ENCODE results near the gene SINHCAF.
"Not testable (repeated sequence)": the region's sequence is repeated elsewhere in the genome, so short reads cannot be mapped to it uniquely, and the experiment has no call there.

SINHCAF gene, protein sequence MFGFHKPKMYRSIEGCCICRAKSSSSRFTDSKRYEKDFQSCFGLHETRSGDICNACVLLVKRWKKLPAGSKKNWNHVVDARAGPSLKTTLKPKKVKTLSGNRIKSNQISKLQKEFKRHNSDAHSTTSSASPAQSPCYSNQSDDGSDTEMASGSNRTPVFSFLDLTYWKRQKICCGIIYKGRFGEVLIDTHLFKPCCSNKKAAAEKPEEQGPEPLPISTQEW

DNA sequence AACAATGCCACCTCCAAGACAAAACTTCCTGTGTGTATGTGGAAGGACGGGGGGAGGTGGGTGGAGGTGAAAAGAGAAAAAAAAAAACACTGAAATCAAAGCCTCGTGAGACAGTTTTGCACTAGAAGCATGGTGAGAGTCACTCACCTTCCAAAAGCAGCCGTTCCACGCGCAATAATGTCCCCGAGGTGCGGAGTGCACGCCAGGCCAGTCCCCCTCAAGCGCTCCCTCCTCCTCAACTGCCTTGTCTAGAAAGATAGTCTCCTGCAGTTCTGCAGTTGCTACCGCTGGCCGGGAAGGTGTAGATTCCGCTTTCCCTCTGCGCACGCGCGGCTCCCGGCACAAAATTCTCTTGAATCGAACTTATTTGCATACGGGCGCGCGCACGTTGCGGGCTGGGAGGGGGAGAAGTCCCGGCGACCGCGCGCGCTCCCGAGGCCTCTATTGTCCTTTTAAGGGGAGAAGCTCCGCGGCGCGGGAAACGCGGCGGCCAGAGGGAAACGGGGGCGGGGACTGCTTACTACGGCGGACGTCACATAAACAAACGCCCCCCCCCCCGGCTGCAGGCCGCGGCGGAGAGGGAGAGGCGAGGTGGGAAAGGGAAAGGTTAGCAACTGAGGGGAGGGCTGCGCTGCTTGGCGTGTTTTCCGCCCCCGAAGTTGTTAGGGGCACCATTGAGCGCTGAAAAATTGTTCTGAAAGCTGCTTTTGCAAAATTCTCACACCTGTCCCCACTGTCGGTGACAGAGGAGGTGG lies at the start of gene SINHCAF:
Gene SINHCAF, minus strand, starts transcription at position 274 of the 755 bp plus-strand sequence. CDS start 27,946 bp downstream, outside the sequence.
- DNase-seq = peak; percentile 99

DNA sequence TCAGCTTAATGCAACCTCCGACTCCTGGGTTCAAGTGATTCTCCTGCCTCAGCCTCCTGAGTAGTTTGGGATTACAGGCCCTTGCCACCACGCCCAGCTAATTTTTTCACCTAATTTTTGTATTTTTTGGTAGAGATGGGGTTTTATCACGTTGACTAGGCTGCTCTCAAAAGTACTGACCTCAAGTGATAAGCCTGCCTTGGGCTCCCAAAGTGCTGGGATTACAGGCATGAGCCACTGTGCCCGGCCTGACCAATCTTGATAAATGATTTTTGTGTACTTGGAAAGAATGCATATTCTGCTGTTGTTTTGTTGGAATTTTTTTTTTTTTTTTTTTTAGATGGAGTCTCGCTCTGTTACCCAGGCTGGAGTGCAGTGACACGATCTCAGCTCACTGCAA lies 49.5 kb upstream of the SINHCAF start:
- not testable (repeated sequence) for DNase-seq

DNA sequence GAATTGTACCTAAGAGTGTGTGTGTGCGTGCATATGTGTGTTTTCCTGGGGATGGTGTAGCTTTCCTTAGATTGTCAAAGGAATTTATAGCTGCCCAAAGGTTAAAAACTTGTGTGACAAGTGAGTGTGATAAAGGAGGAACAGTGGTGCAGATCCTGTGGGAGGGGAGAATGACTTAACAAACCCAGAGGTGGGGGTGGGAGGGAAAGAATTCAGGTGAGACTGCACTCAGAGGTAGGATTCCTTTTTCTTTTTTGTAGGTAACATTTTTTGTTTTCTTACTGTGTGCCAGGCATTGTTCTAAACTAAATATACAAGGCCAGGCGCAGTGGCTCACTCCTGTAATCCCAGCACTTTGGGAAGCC lies 45.3 kb upstream of the SINHCAF start:
- DNase-seq = no peak

DNA sequence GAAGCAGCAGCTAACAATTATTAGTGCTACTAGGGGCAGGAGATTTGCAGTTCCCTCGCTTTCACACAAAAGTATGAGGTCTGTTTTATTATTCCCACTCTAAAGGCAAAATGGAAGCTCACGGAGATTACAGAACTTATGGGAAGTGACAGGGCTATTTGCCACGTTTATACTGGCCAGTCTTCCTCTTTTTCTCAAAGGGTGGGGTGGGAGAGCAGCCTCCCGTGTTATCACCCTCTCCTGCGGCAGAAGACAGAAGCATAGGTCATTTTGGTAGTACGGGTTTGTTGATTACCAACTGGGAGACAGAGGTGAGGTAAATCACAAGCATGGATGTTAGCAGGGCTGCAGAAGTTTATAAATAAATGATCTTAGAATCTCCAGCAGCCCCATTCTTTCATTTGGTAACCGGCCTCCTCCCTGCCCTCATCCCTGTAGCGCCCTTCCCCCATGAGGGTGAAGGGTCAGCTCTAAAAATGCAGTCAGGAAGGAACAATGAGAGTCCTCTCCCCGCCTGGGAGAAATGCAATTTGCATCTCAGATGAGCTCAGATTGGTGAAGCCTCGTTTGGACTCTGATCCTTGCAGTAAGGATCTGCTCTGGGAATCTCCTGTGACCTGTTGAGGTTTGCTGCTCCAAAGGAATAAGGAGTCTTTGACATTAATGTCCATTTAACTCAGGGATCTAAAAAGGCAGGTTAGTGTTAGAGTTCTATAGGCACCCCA lies 44.7 kb upstream of the SINHCAF start:
- no peak for DNase-seq

DNA sequence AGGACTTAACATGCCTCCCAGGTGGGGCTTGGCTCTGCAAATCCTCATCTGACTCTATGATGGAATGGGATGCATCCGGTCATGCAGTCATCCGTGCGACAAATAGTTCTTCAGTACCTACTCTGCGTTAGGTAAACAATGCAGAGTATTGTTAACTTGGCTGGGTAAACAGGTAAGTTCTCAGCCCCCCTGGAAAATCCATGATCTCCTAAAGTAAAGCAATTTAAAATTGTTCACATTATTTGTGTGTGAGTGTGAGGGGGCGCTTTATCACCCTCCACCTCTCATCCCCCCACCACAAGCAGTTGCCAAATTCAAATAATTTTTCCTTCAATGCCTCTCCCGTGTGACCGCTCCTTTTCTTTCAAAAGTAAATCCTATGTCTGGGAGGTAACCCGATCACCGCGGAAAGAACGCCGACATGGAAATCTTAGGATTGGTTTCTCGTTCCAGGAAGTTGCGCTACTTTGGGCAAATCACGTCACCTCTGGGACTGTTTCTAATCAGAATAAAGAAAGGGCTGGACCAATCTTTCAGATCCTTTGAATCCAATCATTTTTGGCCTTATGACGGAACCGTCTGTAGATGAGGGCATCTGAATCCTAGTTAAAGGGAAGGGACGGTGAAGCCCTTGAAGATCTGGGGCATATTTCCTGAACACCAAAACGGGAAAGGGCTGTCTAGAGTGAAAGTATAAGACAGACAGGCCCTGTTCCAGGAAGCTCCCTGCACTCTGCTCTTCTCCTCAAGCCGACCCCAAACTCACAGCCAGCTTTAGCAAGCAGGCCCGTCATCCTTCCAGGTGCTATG lies 44.0 kb upstream of the SINHCAF start:
- DNase-seq = no peak

DNA sequence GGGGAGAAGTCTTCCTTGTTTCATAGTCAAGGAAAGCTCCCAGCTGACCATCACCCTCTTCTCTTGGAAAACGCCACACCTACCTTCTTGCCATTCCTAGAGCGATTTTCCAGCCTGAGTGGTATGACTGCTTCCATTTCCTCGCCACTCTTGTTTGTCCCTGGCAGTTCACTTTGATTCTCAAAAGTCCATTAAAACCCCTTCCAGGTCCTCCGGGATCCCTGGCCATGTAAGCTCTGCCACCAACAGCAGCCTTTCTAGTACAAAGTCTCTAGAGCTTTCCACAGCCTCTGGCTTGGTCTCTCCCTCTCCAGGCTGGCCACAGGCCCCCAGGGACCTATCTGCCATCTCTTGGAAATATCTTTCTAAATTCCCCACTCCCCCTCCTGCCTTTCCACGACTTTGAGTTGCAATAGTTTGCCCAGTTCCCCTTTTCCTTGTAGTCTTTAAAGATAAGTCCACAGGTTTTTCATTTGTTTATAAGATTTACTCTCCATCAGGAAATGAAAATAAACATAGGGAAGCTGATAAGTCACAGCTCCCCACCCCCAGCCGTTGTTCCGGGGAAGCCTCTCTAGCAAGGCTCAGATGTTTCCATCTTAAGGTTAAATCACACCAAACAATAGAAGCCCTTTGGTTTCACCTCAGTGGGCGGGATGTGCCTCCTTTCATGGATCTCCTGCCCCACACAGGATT lies 42.9 kb upstream of the SINHCAF start:
- DNase-seq = no peak

DNA sequence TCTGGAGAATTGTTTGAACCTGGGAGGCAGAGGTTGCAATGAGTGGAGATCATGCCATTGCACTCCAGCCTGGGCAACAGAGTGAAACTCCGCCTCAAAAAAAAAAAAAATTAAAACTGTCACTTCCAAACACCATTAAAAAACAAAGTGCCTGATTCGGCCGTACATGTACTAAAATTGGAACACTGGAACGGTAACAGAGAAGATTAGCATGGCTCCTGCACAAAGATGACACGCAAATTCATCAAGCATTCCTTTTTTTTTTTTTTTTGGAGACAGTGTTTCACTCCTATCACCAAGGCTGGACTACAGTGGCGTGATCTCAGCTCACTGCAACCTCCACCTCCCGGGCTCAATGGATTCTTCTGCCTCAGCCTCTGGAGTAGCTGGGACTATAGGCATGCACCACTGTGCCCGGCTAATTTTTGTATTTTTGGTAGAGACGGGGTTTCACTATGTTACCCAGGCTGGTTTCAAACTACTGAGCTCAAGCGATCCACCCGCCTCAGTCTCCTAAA lies 40.2 kb upstream of the SINHCAF start:
- DNase-seq = no peak

DNA sequence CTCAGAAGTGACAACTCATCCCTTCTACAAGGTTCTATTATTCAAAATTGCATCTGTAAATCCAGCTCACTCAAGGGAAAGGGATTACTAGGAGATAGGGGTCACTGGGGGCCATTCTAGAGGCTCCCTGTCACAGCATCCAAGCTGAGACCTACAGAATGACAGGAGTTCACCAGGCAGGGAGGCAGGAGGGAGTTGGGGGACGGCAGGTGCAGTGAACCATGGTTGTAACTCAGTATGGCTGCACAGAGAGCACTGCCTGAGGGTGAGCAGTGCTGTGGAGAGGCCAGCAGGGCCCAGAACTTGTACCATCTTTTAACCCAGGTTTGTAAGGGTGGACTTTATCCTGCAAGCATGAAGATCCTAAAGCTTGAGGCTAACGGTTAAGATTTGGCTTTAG lies 37.9 kb upstream of the SINHCAF start:
- no peak for DNase-seq

DNA sequence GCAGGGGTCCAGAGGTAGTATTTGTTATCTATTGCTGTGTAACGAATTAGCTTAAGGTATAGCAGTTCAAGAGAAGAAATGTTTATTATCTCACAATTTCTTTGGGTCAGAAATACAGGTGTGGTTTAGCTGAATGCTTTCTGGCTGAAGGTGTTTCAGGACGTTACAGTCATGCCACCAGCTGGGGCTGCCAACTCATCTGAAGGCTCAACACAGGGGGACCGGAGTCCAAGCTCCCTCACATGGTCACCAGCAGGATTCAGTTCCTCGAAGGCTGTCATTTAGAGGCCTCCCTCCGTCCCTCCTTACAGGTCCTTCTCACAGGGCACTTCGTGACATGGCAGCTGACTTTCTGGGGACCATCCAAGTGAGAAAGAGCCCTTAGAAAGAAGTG lies 37.5 kb upstream of the SINHCAF start:
- no peak for DNase-seq

DNA sequence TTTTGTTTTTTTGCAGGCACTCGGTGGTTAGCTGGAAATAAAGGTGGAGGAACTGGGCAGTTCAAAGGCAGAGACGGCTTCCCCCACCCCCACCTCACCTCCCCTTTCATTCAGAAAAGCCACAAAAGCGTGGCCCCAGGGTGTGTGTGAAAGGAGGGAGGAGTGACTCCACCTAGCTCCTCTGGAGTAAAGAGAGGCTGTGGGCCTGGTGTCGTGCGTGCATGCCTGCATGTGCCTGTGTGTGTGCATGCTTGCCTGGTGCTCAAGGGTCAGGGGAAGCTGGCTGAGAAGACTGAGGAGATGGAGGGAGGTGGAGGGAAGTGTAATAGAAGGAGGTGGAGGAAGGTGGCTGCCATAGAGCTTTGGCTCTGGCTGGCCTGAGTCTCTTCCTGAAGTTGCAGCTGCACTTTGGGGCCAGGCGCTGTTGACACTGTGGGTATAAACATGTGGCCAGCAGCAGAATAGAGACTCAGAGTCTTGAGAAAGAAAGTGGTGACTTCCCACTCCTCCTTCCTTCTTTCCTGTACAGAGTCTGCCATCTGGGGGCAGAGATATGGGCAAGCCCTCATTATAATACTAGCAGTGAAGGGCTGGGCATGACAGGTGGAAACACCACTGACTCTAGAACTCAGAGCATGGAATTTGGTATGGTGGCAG lies 36.9 kb upstream of the SINHCAF start:
- peak; percentile 17 for DNase-seq

DNA sequence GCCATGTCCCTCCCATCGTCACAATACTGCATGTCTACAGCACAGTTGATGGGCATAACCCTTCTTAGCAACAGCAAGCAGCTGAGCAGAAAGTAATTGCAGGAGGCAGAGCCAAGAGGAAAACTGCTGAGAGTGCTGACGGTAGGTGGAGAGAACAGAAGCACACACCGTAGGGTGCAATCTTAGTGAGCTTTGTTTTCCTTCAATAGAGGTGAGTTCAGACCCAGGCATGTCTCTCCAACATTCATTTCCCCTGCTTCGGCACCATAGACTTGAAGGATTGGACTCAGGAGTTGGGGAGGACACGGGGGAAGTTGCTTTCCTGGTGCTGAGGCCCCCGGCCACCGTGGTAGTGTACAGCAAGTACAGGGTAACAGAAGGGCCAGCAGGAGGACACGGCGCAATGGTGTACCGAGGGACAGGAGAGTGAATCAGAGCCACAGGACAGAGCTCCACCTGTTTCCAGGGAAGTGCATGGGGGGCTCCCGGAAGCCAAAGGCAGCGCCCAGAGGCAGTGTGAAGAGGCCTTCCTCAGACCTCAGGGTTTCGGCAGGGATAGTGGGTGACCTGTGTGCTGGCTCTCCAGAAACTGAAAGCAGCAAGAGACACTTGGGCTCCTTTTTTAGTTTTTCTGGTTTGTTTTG lies 36.3 kb upstream of the SINHCAF start:
- DNase-seq = peak; percentile 84

DNA sequence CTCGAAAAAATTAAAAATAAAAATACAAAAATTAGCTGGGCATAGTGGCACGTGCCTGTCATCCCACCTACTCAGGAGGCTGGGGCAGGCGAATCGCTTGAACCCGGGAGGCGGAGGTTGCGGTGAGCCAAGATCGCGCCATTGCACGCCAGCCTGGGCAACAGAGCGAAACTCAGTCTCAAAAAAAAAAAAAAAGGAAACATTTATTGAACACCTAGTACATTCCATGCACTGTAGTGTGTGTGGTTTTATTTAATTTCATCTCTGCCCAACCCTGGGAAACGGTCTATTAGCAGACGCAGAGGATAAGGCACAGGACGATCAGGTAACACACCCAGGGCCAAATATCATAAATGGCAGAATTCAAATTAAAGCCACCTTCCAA lies 35.8 kb upstream of the SINHCAF start:
- no peak for DNase-seq

DNA sequence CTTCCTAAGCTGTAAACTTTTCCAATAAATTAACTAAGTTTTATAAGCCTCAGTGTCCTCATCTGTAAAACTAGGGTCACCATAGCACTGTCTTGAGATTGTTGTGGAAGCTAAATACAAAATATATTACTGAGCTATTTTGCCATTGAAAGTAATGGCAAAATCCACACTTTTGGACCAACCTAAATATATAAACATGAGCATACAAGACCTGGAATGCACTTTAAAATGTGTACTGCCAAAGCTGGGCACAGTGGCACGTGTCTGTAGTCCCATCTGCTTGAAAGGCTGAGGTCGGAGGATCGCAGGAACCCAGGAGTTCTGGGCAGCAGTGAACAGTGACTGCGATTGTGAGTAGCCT lies 29.8 kb upstream of the SINHCAF start:
- DNase-seq = no peak

DNA sequence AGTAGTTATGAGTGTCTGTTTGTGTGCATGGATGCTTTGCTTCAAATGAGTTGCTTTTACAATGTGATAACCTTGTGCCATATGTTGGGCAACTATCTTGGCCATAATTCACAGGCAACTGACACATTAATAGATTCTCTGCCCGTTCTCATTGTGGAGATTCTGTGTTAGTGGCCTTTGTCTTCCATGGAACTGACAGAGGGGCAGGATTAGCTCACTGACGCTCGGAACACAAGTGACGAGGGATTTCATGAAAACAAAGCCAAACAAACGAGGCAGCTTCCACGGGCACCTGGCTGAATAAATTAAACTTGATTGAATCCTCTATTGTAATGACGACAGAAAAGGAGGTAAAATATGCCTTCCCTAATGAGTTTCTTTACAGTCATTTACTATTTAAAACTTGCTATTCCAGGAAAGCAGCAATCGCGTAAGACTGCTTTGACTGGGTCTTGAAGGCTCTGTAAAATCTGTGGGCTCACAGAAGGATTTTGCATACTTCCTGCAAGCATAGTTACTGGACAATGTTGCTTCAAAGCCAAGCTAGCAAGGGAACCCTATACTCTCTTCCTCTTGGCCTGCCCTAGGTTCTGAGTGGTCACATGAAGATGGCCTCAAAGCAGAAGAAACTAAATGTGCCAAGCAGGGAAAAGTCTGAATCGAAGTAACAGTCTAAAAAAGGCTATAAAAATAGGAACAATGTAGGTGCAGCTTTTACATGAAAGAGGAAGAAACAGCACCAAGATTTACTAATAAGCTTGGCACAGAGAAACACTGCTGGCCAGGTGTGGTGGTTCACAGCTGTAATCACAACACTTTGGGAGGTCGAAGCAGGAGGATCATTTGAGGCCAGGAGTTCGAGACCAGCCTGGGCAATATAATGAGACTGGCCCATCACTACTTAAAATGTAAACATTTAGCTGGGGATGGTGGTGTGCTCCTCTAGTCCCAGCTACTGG lies 28.1 kb upstream of the SINHCAF start:
- DNase-seq = peak; percentile 88

DNA sequence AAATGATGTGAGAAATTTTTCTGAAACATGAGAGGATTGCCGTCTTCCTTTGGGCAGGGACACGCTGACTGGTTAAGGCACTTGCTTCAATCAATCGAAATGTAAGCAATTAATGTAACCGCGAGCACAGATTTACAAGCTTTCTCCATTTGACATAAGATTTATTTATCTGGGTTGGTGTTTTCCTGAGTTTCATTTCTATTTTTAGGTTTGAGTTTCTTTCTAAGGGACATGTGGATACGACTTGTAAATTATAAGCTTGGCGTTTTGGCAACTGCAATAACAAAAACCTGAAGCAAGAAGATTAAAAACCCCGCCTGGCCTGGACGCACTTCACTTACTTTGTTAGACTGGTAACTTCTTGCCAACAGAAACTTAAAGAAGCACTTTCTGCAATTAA lies 20.3 kb upstream of the SINHCAF start:
- DNase-seq = no peak

DNA sequence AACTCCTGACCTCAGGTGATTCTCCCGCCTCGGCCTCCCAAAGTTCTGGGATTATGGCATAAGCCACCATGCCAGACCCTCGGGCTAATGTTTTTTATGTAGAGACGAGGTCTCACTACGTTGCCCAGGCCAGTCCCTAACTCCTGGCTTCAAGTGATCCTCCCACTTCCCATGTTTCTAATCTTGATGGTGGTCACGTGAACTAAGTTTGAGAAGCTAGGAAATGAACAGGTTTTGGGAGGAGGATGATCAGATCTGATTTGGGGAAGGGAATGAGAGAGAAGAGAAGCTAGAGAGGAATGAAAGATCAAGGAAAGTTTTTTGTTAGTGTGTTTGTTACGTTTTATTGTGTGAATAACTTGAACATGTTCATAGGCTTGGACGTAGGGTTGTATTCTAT lies 17.2 kb upstream of the SINHCAF start:
- DNase-seq = no peak

DNA sequence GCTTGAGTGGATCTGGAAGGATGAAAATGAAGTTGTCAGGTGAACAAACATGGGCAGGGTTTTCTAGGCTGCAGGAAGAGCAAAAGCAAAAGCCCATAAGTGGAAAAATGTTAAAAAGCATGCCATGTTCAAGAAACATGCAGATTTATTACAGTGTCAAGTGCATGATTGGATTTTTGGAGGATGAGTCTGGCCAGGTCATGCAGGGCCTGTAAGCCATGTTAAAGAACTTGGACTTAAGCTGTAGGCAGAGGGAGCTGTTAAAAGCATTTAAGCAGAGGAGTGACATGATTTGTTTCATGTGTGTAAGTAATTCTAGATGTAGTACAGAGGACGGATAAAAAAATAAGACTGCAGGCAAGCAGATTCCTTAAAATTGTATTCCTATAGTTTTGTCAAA lies 16.3 kb upstream of the SINHCAF start:
- DNase-seq = no peak

DNA sequence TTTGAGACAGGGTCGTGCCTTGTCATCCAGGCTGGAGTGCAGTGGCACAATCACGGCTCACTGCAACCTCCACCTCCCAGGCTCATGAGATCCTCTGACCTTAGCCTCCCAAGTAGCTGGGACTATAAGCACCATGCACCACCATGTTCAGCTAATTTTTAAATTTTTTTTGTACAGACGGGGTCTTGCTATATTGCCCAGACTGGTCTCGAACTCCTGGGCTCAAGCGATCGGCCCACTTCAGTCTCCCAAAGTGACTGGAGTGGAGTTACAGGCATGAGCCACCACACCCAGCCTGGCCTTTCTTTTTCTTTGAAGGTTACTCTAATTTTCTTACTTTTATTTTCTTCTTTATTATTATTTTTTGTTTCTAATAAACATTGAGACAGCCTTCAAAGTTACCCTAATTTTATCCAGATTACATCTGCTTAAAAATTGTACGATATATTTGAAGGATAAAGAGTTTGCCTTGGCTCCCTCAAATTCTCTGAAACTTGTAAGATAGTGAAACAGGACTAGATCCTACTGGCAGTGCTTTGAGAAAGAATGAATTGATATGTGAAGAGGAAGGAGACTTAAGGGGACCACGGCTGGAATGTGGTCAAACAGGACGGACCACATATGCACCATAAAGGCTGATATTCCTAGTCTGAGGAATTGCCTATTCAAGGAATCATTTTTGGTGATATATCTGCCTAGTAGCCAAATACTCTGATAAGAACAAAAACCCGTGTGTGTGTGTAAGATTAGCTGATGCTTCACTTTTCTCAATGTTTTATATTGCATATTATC lies 14.1 kb upstream of the SINHCAF start:
- DNase-seq = no peak

DNA sequence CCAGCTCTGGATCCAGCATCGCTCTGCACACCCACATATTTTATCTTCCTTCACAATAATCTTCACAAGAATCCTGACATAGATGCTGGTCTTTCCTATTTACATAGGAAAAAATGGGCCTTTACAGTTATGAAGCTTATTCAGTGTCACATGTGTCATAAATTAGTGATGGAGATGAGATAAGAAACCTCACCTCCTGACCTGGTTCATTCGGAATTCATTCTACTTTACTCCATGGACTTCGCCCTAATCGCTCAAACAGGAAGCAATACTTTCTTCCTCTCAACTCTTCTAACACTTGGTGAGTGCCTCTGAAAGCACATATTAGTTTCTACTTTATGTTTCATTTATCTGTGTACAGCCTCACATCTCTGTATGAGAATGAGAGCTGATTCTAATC lies 12.0 kb upstream of the SINHCAF start:
- DNase-seq = no peak

Data from NCI-H1694 treated with DMSO at 0.1 percent for 48 hours (cell line).